OCI-LY1 (cell line): ENCODE measurements around the gene CHRM4.

Experiments used
- EZH2 ChIP-seq: fragments of 200-600 bp; sonication (generic), shearing (Covaris generic); IDR thresholded peaks from 2 replicates; pipeline ENCODE4 v1.8.0; 2017; ENCODE audit warnings: borderline replicate concordance, mixed run types, mild to moderate bottlenecking, antibody characterized with exemption, low read length, moderate library complexity, mixed read lengths
- TF ChIP-seq, protein P1 (sequence below): fragments of 200-600 bp; sonication (generic), shearing (Covaris generic); IDR thresholded peaks from 2 replicates; pipeline ENCODE4 v1.5.1; 2017; ENCODE audit warnings: mild to moderate bottlenecking, antibody characterized with exemption, low read length, moderate library complexity, mixed read lengths

DNA sequence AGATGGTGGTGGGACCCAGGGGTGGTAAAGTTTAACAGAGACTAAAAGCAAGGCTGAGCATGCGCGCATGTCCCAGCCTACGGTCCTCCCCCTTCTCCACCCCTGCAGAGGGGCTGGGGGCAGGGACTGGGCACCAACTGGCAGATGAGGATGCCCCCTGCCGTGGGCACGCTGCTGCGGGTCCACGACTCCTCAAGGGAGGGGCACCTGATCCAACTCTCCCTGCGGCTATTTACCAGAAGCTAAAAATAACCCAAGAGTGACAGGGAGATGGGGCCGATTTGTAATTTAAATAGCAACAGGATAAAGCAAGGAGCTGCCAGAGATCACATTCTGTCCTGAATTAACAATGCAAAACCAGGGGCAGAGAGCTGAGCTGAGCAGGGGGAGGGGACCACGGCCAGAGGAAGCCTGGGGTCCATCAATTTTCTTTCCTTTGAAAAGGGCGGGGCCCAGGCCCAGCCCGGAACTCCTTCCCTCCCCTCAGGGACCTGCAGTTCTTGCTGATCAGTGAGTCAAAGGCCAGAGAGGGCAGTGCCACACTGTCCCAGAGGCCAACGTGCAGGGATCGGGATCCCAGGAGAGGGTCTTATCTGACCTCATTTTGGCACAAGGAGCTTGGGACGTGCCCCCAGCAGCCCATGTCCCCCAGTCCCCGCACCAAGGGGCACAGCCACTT lies 52.4 kb downstream of the CHRM4 start:
- TF ChIP-seq, protein P1, sequence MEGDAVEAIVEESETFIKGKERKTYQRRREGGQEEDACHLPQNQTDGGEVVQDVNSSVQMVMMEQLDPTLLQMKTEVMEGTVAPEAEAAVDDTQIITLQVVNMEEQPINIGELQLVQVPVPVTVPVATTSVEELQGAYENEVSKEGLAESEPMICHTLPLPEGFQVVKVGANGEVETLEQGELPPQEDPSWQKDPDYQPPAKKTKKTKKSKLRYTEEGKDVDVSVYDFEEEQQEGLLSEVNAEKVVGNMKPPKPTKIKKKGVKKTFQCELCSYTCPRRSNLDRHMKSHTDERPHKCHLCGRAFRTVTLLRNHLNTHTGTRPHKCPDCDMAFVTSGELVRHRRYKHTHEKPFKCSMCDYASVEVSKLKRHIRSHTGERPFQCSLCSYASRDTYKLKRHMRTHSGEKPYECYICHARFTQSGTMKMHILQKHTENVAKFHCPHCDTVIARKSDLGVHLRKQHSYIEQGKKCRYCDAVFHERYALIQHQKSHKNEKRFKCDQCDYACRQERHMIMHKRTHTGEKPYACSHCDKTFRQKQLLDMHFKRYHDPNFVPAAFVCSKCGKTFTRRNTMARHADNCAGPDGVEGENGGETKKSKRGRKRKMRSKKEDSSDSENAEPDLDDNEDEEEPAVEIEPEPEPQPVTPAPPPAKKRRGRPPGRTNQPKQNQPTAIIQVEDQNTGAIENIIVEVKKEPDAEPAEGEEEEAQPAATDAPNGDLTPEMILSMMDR: no peak
- no peak for TF ChIP-seq EZH2
